Measurements from ENCODE around the gene EDARADD.
"Not testable (repeated sequence)": the region's sequence is repeated elsewhere in the genome, so short reads cannot be mapped to it uniquely, and the experiment has no call there.

The EDARADD gene

GRCh38 chr1:236393681-236394481 lies at the start of gene EDARADD:
Gene EDARADD, plus strand, starts transcription at chr1:236394286. Its CDS starts 159 bp downstream, at chr1:236394445.
- no peak for DNase-seq (ENCODE audit: low spot score)

GRCh38 chr1:236345728-236346127 lies 48.4 kb upstream of the EDARADD start:
- no peak for DNase-seq (ENCODE audit: low spot score)

GRCh38 chr1:236348071-236348470 lies 46.0 kb upstream of the EDARADD start:
- DNase-seq (ENCODE audit: low spot score), result no peak

- no peak for DNase-seq (ENCODE audit: low spot score)
These were observed 43.8 kb upstream of the EDARADD start for GRCh38 chr1:236350308-236350707.

GRCh38 chr1:236351875-236352573 lies 42.1 kb upstream of the EDARADD start:
- DNase-seq (ENCODE audit: low spot score), result no peak

GRCh38 chr1:236352747-236353146 lies 41.3 kb upstream of the EDARADD start:
- DNase-seq (ENCODE audit: low spot score), result not testable (repeated sequence)

- no peak for DNase-seq (ENCODE audit: low spot score)
These were observed 40.3 kb upstream of the EDARADD start for GRCh38 chr1:236353813-236354212.

GRCh38 chr1:236354330-236355147 lies 39.5 kb upstream of the EDARADD start:
- no peak for DNase-seq (ENCODE audit: low spot score)

- DNase-seq (ENCODE audit: low spot score), result no peak
These were observed 37.9 kb upstream of the EDARADD start for GRCh38 chr1:236356141-236356540.

- DNase-seq (ENCODE audit: low spot score), result no peak
These were observed 32.0 kb upstream of the EDARADD start for GRCh38 chr1:236361909-236362590.

GRCh38 chr1:236363237-236363636 lies 30.8 kb upstream of the EDARADD start:
- no peak for DNase-seq (ENCODE audit: low spot score)

GRCh38 chr1:236365999-236366570 lies 28.0 kb upstream of the EDARADD start:
- no peak for DNase-seq (ENCODE audit: low spot score)

- not testable (repeated sequence) for DNase-seq (ENCODE audit: low spot score)
These were observed 27.4 kb upstream of the EDARADD start for GRCh38 chr1:236366681-236367080.

- DNase-seq (ENCODE audit: low spot score), result no peak
These were observed 23.7 kb upstream of the EDARADD start for GRCh38 chr1:236370420-236370819.

- DNase-seq (ENCODE audit: low spot score), result no peak
These were observed 23.0 kb upstream of the EDARADD start for GRCh38 chr1:236371083-236371482.

GRCh38 chr1:236377832-236378535 lies 16.1 kb upstream of the EDARADD start:
- DNase-seq (ENCODE audit: low spot score), result no peak

- DNase-seq (ENCODE audit: low spot score), result no peak
These were observed 12.4 kb upstream of the EDARADD start for GRCh38 chr1:236381565-236382158.

GRCh38 chr1:236388332-236388731 lies 5.8 kb upstream of the EDARADD start:
- no peak for DNase-seq (ENCODE audit: low spot score)

GRCh38 chr1:236389253-236389652 lies 4.8 kb upstream of the EDARADD start:
- no peak for DNase-seq (ENCODE audit: low spot score)

GRCh38 chr1:236391008-236391407 lies 3.1 kb upstream of the EDARADD start:
- DNase-seq (ENCODE audit: low spot score), result no peak

Data from Ammon's horn (tissue), 1 donor.